Measurements from ENCODE around the gene MAP3K12.

MAP3K12 gene

GRCh38 chr12:53539526-53539925, 40.3 kb upstream of the MAP3K12 start:
- TF ChIP-seq EZH2phosphoT487 (IDR thresholded peaks at IDR 0.05; ENCODE audit: borderline replicate concordance, low read length), result no peak
- Histone ChIP-seq H3K27ac (ENCODE audit: low read depth, low read length) (no peak overlapping the region), H3K36me3 (ENCODE audit: control insufficient read depth, low read length) (peaks cover 10% of the 10 kb centered on the region), H3K4me1 (ENCODE audit: control insufficient read depth, low read length) (peaks cover 4% of the 10 kb centered on the region; the same call in 1 of the 2 replicates), H3K9me2 (replicated peaks; ENCODE audit: control insufficient read depth, low read length) (no peaks in the 10 kb centered on the region), H3K9me3 (ENCODE audit: control insufficient read depth, insufficient read depth, low read length) (no peaks in the 10 kb centered on the region), H3K27me3 (ENCODE audit: control insufficient read depth, low read length) (no peaks in the 10 kb centered on the region), H4K20me1 (ENCODE audit: control insufficient read depth, insufficient read depth, low read depth, low read length) (no peaks in the 10 kb centered on the region), H3K79me2 (ENCODE audit: control insufficient read depth, low read length) (no peaks in the 10 kb centered on the region), H3K4me2 (ENCODE audit: low read length) (no peak overlapping the region), H3F3A (ENCODE audit: control insufficient read depth, insufficient read depth) (no peaks in the 10 kb centered on the region), H3K4me3 (ENCODE audit: low read length) (no peak overlapping the region)

DNA sequence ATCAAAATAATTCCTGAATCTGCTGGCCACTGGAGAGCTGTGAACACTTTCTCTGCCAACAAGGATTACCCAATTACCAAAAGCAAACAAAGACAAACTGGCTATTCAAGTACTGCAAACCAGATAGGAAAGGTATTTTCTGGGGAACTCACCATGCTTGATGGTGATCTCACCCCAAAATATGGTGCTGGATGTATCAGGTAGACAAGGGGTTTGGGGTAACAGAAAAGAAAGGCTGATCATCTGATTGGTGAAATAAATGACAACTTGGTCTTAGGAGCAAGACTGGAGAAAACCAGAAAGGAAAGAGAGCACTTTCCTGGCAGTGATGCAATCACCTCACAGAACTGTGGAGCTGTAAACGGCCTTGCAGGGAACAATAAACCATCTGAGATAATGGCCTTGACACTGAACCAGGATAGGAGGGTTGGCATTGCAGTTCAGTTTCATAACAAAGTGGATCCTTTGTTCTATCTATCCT, 39.0 kb upstream of the MAP3K12 start:
- Histone ChIP-seq H3F3A (ENCODE audit: control insufficient read depth, insufficient read depth) (no peaks in the 10 kb centered on the region), H4K20me1 (ENCODE audit: control insufficient read depth, insufficient read depth, low read depth, low read length) (no peaks in the 10 kb centered on the region), H3K4me2 (ENCODE audit: low read length) (no peak overlapping the region), H3K9me3 (ENCODE audit: control insufficient read depth, insufficient read depth, low read length) (no peaks in the 10 kb centered on the region), H3K79me2 (ENCODE audit: control insufficient read depth, low read length) (no peaks in the 10 kb centered on the region), H3K4me1 (ENCODE audit: control insufficient read depth, low read length) (no peaks in the 10 kb centered on the region), H3K27ac (ENCODE audit: low read depth, low read length) (no peak overlapping the region), H3K27me3 (ENCODE audit: control insufficient read depth, low read length) (no peaks in the 10 kb centered on the region), H3K9me2 (replicated peaks; ENCODE audit: control insufficient read depth, low read length) (no peaks in the 10 kb centered on the region), H3K36me3 (ENCODE audit: control insufficient read depth, low read length) (peaks cover 12% of the 10 kb centered on the region), H3K4me3 (ENCODE audit: low read length) (no peak overlapping the region)
- TF ChIP-seq, protein P1, sequence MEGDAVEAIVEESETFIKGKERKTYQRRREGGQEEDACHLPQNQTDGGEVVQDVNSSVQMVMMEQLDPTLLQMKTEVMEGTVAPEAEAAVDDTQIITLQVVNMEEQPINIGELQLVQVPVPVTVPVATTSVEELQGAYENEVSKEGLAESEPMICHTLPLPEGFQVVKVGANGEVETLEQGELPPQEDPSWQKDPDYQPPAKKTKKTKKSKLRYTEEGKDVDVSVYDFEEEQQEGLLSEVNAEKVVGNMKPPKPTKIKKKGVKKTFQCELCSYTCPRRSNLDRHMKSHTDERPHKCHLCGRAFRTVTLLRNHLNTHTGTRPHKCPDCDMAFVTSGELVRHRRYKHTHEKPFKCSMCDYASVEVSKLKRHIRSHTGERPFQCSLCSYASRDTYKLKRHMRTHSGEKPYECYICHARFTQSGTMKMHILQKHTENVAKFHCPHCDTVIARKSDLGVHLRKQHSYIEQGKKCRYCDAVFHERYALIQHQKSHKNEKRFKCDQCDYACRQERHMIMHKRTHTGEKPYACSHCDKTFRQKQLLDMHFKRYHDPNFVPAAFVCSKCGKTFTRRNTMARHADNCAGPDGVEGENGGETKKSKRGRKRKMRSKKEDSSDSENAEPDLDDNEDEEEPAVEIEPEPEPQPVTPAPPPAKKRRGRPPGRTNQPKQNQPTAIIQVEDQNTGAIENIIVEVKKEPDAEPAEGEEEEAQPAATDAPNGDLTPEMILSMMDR (IDR thresholded peaks at IDR 0.05; ENCODE audit: low read depth, low read length, poor library complexity, severe bottlenecking), result no peak
- TF ChIP-seq EZH2phosphoT487 (IDR thresholded peaks at IDR 0.05; ENCODE audit: borderline replicate concordance, low read length), result no peak

DNA sequence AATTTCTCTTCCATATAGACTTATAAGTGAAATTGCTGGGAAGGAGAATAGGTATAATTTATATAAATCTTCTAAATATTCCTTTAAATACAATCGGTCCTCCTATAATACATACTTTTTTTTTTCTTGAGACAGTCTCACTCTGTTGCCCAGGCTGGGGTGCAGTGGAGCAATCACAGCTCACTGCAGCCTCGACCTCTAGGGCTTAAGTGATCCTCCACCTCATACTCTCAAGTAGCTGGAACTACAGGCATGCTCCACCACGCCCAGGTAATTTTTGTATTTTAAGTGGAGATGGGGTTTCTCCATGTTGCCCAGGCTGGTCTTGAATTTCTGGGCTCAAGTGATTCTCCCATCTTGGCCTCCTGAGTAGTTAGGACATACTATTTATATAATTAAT, 37.7 kb upstream of the MAP3K12 start:
- Histone ChIP-seq H3K79me2 (ENCODE audit: control insufficient read depth, low read length) (no peaks in the 10 kb centered on the region), H3K4me1 (ENCODE audit: control insufficient read depth, low read length) (no peaks in the 10 kb centered on the region), H3K9me2 (replicated peaks; ENCODE audit: control insufficient read depth, low read length) (no peaks in the 10 kb centered on the region), H3K9me3 (ENCODE audit: control insufficient read depth, insufficient read depth, low read length) (no peaks in the 10 kb centered on the region), H3K4me3 (ENCODE audit: low read length) (no peak overlapping the region), H3K27ac (ENCODE audit: low read depth, low read length) (no peak overlapping the region), H3F3A (ENCODE audit: control insufficient read depth, insufficient read depth) (no peaks in the 10 kb centered on the region), H4K20me1 (ENCODE audit: control insufficient read depth, insufficient read depth, low read depth, low read length) (no peaks in the 10 kb centered on the region), H3K4me2 (ENCODE audit: low read length) (no peak overlapping the region), H3K27me3 (ENCODE audit: control insufficient read depth, low read length) (no peaks in the 10 kb centered on the region), H3K36me3 (ENCODE audit: control insufficient read depth, low read length) (peaks cover 17% of the 10 kb centered on the region)
- TF ChIP-seq, protein P1 (IDR thresholded peaks at IDR 0.05; ENCODE audit: low read depth, low read length, poor library complexity, severe bottlenecking), result no peak
- no peak for TF ChIP-seq EZH2phosphoT487 (IDR thresholded peaks at IDR 0.05; ENCODE audit: borderline replicate concordance, low read length)

GRCh38 chr12:53533471-53533870, 34.2 kb upstream of the MAP3K12 start:
- Histone ChIP-seq H3K4me3 (ENCODE audit: low read length) (no peak overlapping the region), H3K36me3 (ENCODE audit: control insufficient read depth, low read length) (peaks cover 14% of the 10 kb centered on the region), H3K79me2 (ENCODE audit: control insufficient read depth, low read length) (no peaks in the 10 kb centered on the region), H3F3A (ENCODE audit: control insufficient read depth, insufficient read depth) (no peaks in the 10 kb centered on the region), H3K4me2 (ENCODE audit: low read length) (no peak overlapping the region), H3K27me3 (ENCODE audit: control insufficient read depth, low read length) (no peaks in the 10 kb centered on the region), H4K20me1 (ENCODE audit: control insufficient read depth, insufficient read depth, low read depth, low read length) (no peaks in the 10 kb centered on the region), H3K27ac (ENCODE audit: low read depth, low read length) (no peak overlapping the region), H3K9me2 (replicated peaks; ENCODE audit: control insufficient read depth, low read length) (no peaks in the 10 kb centered on the region), H3K4me1 (ENCODE audit: control insufficient read depth, low read length) (no peaks in the 10 kb centered on the region), H3K9me3 (ENCODE audit: control insufficient read depth, insufficient read depth, low read length) (no peaks in the 10 kb centered on the region)
- TF ChIP-seq EZH2phosphoT487 (IDR thresholded peaks at IDR 0.05; ENCODE audit: borderline replicate concordance, low read length), result no peak
- TF ChIP-seq, protein P1 (IDR thresholded peaks at IDR 0.05; ENCODE audit: low read depth, low read length, poor library complexity, severe bottlenecking), result no peak
